Inferior parietal cortex (tissue), 1 donor: ENCODE measurements around the gene CDH18.
A peak's percentile ranks its signal among the peaks of the same experiment; 100 is the strongest.

Experiments
- DNase-seq: peaks from one replicate; pipeline ENCODE4 v3.0.0-alpha.2; 2016; ENCODE audit errors: extremely low spot score

Gene CDH18, protein sequence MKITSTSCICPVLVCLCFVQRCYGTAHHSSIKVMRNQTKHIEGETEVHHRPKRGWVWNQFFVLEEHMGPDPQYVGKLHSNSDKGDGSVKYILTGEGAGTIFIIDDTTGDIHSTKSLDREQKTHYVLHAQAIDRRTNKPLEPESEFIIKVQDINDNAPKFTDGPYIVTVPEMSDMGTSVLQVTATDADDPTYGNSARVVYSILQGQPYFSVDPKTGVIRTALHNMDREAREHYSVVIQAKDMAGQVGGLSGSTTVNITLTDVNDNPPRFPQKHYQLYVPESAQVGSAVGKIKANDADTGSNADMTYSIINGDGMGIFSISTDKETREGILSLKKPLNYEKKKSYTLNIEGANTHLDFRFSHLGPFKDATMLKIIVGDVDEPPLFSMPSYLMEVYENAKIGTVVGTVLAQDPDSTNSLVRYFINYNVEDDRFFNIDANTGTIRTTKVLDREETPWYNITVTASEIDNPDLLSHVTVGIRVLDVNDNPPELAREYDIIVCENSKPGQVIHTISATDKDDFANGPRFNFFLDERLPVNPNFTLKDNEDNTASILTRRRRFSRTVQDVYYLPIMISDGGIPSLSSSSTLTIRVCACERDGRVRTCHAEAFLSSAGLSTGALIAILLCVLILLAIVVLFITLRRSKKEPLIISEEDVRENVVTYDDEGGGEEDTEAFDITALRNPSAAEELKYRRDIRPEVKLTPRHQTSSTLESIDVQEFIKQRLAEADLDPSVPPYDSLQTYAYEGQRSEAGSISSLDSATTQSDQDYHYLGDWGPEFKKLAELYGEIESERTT

DNA sequence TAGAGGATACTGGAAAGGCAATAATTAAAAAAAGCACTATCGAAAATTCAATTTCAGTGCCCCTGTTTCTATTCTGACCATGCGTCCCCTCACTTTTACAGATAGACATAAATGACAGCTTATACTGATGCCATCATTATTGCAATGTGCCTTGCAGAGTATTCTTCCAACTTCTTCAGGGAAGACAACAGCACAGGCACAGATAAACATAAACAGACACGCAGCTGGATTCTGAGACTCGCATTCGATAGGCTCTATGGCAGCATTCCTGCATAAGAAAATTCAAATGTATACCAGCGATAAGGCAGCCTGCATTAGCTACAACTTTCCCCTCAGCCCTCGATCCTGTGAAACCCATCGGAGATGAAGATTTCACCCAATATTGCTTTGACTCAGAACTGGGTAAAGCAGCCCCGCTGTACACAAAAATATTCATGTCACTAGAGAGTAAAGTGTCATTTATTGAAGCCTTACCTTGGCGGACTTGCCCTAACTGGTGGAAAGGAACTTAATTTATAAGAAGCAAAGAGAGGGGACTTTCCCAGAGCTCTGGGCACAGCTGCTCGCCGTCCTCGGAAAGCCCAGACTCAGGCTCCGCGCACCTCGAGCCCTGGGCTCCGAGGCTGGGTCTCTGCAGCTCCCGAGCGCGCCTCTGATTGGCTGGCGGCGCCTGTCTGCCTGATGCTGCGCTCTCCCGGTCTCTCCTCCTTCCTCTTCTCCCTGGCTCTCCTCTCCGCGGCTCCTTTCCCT, at the start of gene CDH18:
Gene CDH18, minus strand, starts transcription at position 589 of the 750 bp plus-strand sequence. CDS start 149,214 bp downstream, outside the sequence.
- peak; percentile 68 for DNase-seq

DNA sequence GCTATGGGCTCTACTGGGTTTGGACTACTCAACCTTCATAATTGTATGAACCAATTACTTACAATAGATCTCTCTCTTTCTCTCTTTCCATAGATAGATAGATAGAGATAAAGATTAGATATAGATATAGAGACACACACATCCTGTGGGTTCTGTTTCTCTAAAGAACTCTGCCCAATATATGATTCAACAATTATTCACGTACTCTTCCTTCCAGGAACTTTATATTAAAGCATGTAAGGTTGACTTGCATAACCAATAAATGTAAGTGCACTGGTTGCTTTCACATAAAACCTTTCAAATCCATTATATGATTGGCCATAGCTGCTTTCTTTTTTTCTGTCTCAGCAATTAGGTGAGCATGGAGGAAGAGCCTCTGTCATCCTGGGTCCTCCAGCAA, 46.7 kb upstream of the CDH18 start:
- DNase-seq: no peak

DNA sequence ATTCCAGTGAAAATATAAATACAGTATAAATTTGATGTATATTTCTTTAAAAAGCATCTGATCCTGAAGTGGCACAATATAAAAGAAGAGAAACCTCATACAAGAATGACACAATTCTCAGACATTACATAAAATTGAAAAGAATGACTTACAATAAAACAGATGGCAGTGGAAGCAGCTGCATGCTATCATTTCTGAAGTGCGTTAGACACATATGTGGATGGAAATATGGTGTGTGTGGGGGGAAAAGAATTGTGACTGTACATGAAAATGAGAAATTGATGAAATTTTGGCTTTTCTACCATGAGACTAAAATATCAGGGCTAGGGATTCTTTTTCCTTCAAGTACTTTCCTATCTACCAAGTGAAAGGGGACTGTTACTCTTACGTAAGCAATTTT, 45.9 kb upstream of the CDH18 start:
- DNase-seq: no peak

DNA sequence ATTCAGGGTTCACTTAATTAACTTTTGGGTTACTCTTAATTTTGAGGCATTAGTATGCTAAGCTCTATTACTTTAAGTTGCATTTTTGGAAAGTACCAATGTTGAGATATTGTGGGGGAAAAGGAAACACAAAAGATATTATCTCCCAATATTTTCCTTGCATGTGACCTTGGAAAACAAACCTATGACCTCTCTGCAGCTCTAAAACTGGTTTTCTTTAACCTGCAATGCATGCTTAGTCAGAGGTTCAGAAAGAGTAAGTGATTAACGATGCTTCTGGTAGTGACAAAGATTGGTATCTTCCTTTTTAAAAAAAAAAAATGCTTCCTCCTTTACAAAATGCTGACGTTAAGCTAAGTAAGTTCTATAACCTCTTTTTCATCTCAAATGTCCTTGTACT, 44.9 kb upstream of the CDH18 start:
- no peak for DNase-seq

DNA sequence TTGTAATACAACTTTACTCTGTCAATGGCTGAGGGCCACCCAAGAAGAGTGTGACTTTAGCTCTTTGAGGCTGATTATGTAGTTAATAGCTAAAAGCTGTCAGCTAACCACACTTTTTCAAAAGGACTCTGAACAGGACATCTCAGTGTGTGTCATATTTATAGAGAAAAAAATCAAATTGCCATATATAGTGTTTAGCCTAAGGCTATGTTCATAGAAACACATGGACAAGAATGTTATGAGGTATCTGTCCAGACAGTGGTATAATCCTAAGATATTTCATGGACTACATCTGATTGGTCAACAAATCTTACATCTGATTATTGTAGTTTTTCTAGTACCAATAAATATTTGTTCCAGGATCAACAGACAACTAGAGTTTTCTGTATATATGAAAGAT, 42.1 kb upstream of the CDH18 start:
- no peak for DNase-seq

DNA sequence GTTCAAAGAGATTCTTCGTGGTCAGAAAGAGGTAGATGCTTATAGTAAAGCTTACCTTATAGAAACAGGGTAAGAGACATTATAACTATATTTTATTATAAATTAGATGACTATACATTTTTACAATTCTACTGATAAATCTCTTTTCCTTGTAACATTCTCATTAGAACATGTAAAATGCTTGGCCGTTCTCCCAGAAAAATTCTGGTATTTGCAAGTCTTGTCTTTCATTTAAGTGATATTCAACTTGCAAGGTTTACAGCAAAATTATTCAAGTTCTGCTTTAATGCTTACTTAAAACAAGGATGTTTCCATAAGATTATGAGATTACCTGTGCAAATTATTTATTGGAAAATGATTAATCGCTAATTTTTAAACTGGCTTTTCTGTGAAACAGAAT, 41.3 kb upstream of the CDH18 start:
- no peak for DNase-seq

DNA sequence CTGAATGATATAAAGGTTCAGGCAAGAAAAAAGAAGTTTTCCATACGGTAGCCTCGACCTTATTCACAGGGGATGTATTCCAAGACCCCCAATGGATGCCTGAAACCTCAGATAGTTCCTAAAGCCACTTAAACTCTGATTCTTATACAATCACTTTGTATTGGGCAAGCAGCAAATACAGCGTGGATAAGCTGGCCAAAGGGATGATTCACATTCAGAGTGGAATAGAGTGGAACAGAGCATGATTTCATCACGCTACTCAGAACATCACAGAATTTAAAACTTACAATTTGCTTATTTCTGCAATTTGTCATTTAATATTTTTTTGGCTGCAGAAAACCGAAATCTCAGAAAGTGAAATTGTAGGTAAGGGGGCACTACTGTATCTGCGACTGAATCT, 40.5 kb upstream of the CDH18 start:
- no peak for DNase-seq

DNA sequence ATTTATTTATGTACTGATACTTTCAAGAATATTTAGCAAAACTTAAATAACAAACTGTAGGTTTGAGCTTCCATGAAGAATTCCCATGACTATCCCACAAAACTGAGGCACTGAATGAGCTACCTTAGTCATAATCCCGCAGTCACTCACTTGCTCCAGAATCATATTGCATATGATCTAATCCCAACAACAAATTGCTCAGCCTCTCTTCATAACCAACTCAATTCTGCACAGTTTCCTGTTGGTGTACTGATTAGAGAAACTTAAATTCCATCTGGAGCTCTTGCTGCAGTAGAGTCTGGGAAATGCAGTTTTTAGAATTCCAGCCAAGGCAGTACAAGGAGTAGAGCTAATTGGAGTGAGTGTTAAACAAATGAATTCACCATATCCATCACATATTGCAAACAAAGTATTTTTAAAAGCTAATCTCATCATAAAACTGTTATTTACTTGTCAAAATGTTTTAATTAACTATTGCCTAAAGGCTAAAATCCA, 35.7 kb upstream of the CDH18 start:
- no peak for DNase-seq

DNA sequence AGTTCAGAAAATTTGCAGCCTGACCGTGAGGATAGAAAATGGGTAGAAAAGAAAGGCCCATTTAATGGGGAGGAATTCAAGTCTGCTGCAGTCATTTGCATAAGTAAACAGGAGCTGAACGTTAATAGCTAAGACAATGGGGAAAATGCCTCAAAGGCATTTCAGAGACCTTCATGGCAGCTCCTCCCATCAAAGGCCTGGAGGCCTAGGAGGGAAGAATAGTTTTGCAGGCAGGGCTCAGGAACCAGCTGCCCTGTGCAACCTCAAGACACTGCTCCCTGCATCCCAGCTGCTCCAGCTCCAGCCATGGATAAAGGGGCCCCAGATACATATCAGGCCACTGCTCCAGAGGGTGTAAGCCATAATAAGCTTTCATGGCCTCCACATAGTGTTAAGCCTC, 32.2 kb upstream of the CDH18 start:
- DNase-seq: no peak

DNA sequence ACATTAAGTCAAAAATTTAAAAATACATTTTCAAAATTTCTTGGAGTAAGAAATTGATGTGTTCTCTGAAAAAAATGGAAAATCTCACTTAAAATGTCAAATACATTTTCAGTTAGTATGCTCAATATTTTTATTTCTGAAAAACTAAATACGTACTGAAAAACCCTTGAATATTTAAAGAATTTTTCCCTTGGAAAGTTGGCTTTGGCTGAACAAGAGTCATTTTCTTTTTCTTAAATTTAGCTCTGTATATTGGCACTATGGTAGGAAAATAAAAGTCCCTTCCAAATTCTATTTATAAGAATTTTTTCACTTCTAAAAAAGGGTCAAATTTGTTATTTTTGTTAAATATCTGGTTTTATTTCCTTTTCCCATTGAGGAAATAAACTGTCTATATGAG, 29.0 kb upstream of the CDH18 start:
- no peak for DNase-seq

DNA sequence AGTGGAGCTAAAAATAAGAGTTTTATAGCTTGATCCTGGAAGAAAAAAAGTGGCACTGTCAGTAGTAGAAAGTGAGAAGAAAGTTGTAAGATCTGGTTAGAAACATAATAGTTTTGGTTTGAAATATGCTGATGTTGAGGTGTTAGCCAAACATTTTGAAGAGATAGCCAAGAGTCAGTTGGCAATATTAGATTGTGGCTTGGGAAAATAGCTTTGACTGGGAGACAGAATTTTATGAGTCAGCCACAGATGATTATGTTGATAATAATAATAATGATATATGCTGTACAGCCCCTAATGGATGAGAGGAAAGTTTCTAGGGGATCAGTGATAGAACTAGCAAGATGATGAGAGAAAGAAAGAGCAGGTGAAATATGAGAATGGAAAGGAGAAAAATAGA, 12.4 kb upstream of the CDH18 start:
- DNase-seq: no peak

DNA sequence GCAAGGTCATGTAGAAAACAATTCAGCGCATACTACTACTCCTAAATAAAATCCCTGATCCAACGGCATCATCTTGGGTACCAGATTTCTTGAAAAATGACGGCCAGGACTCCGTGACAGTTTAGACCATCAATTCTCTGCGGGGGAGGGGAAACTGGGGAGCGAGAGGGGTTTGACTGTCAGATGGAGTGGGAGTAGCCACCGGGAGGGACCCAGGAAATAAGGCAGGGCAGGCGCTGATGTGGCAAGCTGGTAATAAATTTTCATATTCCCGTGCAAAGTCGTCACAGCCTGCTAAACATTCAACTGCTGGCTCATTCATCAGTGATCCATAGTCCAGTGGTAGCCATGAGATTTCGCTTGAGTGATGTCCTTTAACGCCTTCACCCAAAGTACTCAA, 457 bp upstream of the CDH18 start:
- no peak for DNase-seq

DNA sequence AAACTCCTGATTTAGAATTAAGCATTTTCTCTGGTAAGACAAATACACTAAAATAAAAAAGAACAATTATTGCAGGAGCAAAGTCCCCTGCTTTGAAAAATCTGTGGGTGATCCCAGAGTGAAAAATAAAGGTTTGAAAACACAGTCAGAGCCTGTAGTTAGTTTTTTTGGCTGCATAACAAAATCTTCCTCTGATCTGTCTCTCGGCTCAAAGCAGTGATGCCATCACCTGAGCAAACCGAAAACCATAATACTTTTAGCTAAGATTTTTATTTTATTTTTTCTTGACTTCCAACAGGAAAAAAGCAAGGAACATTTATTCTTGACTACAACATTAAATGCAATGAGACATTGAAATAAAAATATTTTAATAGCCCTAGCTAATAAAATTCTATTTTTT, 1.2 kb downstream of the CDH18 start:
- no peak for DNase-seq

DNA sequence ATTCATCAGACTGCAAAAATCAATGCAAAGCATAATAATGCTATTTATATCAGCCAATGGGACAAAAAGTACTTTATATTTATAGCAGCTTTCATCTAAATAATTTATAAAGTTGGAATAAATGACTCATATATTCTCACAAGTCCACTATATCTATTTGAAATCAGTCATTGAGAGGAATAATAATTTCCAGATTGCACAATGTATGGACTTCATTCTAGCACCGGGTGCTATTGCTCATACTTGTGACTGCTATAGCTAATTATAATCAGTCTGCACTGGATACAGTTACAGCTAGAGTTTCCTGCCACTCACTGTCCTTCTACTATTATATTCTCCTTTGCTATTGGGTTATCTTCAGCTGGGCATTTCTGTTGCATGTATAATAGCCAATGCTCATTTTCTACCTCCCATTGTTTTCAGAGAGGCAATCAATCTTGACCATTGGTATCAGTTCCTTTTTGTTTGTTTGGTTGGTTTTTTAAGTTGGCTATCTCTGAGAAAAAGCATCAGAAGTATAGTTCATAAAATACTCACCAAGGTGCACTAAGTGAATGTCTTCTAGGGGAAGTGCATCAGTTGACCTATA, 1.9 kb downstream of the CDH18 start:
- no peak for DNase-seq

DNA sequence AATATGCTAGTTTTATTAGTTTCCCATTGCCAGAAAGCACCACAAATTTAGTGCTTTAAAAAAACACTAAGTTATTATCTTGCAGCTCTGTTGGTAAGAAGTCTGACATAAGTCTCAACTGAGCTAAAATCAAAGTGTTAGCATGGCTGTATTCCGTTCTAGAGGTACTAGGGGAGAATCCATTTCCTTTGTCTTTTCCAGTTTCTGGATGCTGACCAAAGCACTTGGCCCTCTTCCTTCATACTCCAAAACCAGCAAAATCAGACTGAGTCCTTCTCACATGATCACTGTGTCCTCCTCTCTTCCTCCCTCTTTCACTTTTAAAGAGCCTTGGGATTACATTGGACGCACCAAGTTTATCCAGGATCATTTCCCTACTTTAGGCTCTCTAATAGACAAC, 9.5 kb downstream of the CDH18 start:
- no peak for DNase-seq

DNA sequence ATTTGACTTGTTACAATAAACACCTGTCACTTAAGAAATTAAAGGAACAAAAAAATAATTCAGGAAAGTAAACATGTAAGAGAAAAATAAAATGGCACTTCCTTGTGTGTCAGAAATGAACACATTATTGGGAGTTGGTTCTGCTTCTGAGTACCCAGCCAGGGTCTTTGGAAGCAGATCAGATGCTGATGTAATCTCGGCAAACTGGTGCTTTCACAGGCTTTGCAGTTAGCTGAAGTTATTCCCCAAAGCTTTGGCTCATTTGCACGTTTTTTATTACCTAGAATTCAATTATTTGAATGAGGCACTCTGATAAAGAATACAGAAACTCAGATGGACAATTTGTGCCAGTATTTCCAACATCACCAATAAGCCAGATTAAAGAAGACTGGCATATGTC, 10.9 kb downstream of the CDH18 start:
- no peak for DNase-seq

DNA sequence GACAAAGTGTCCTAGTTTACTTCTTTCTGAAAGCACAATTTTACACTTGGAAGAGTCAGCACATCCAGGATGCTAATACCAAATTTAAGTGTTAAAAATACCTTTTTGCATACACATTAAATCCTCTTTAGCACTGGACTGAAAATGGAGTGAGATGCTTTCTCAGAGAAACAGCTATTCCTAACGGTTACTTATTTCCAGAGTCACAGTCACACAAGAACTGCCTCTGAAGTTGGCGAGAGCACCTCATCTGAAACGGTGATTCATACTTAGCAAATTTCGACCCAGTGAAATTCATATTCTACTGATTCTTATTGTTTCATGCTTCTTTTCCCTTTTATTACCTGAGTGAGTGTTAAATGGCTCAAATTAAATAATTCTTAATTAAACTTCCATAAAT, 12.2 kb downstream of the CDH18 start:
- DNase-seq: peak; percentile 25

DNA sequence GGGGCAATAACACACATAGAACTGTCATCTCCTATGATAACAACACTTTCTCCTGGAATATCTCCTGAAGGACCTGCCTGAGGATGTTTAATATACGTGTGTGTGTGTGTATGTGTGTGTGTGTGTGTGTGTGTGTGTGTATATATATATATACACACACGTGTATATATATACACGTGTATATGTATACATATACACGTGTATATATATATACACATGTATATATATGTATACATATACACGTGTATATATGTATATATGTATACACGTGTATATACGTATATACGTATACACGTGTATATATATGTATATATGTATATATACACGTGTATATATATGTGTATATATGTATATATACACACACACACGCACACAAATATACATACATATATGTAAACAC, 27.5 kb downstream of the CDH18 start:
- DNase-seq: no peak

DNA sequence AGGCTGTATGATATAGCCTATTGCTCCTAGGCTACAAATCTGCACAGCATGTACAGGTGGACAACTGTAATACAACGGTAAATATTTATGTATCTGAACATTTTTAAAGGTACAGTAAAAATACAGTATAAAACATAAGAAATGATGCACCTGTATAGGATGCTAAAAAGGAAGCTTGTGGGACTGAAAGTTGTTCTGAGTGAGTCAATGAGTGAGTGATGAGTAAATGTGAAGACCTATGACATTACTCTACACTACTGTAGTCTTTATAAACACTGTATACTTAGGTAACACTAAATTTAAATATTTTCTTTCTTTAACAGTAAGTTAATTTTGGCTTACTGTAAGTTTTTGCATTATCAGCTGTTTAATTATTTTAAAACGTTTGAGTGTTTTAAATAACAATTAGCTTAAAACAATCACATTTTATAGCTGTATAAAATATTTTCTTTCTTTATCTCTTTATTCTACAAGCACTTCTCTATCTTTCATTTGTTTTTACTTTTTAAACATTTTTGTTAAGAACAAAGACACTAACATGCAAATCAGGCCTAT, 28.1 kb downstream of the CDH18 start:
- DNase-seq: no peak

DNA sequence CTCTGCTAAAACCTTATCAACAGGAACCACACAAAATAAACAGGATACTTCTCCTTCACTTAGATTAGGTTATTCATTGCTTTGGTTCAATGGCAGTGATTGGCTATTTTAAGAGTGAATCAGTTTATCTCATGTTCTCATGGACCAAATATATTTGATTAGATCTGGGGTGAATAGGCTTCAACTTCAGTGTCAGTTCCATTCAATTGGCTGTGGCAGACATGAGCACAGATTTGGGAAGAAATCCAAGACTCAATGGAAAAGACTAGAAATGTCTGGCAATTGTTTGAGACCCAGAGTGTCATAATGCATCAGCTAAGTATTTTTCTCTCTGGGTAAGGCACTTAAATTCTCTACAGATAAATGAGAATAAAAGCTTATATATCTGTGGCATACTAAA, 37.1 kb downstream of the CDH18 start:
- DNase-seq: no peak

DNA sequence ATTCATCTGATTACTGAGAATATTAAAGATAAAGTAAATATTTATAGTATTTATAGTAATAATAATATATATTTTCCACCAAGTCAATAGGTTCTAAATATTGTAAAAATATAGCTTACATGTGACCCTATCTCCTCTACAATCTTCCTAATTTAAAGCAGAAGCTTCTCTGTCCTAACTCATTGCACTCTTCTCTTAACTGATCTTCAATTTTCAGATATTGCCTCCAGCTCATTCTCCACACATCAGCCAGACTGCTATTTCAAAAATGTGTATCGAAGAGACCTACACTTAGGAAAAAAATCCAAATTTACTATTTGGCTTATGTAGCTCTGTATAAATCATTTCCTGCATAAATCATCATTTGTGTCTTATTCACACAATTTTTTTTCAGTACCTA, 47.8 kb downstream of the CDH18 start:
- no peak for DNase-seq

DNA sequence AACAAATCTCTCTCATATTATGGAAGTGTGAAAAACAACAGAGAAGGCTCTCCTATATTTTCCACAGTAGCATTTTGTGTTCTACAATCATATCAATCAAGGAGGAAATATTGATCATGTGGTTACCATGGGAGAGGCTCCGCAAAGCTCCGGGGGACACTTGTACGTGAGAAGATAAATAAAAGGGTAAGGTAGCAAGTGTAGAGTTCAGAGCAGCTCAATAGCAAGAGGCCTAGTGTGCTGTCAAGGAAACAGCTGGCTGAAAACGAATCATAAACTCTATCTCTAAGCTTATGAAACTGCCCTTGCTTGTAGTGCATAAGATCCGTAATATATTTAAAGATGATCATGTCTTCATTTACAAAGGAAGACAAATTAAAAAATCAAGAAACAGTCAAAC, 57.5 kb downstream of the CDH18 start:
- DNase-seq: no peak
